Cardiac fibroblast (primary cell): ENCODE results near the gene XRCC5.

Experiments used
- DNase-seq, 2 donors: peaks; one replicate each; pipeline versions ENCODE4 v3.0.0 to v3.0.0-alpha.2; 2010; ENCODE audit warnings: low read depth in 2 of 2
- H3K4me3 ChIP-seq, 2 donors: replicated peaks in 1 of 2; 1 replicate in 1 of 2; 2 replicates in 1 of 2; pipeline ENCODE4 v1.5.1; 2011; ENCODE audit warnings: low read depth in 2 of 2, low read length in 2 of 2, mild to moderate bottlenecking in 2 of 2, moderate library complexity in 1 of 2
- TF ChIP-seq, protein P1 (sequence below): IDR thresholded peaks from one replicate; pipeline ENCODE4 v1.5.1; 2011; ENCODE audit warnings: low read depth, mild to moderate bottlenecking, low read length, inconsistent platforms

The XRCC5 gene

DNA sequence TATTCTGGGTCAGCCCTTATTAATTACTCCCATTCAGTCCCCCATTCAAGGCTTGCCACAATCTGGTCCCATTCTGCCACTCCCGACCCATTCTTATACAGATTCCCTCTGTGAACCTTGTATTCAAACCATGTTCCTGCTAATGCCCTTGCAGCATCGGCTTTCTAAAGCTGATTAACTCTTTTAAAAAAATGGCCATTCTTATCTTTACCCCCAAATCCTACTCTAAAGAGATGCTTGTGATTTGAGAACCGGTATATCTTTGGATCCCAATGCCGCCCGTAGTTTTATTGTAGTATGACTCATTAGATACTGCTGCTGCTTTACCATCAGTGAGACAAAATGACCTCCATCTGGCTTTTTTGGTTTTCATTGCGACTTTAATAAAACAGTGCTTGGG is 72.2 kb downstream of the XRCC5 start:
- TF ChIP-seq, protein P1, sequence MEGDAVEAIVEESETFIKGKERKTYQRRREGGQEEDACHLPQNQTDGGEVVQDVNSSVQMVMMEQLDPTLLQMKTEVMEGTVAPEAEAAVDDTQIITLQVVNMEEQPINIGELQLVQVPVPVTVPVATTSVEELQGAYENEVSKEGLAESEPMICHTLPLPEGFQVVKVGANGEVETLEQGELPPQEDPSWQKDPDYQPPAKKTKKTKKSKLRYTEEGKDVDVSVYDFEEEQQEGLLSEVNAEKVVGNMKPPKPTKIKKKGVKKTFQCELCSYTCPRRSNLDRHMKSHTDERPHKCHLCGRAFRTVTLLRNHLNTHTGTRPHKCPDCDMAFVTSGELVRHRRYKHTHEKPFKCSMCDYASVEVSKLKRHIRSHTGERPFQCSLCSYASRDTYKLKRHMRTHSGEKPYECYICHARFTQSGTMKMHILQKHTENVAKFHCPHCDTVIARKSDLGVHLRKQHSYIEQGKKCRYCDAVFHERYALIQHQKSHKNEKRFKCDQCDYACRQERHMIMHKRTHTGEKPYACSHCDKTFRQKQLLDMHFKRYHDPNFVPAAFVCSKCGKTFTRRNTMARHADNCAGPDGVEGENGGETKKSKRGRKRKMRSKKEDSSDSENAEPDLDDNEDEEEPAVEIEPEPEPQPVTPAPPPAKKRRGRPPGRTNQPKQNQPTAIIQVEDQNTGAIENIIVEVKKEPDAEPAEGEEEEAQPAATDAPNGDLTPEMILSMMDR = no peak
- no peak for DNase-seq

DNA sequence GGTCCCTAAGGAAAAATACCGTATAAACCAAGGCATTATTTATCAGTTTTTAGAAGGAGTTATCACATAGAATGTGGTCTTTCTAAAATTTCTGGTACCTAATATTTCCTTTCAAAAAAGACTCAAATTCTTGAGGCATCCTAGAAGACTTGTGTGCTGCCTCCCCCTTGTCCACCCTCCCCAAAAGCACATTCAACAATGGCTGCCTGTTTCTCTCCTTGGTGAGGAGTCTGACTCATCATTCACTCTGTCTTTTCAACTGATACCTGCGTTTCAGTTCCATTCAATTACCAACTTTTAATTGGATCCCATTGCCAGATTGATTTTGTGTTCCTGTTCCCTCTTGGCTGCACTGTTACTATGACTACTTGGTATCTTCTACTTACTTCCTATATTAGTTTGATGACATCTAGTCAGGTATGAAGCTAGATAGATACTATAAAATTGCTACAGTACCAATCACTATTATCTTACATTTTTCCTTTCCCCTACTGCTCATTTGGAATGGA is 72.9 kb downstream of the XRCC5 start:
- TF ChIP-seq, protein P1 = no peak
- DNase-seq = no peak
- no peak overlapping the region for H3K4me3 ChIP-seq

More for the DNA sequence above, 72.2 kb downstream of the XRCC5 start:
- H3K4me3 ChIP-seq = no peak overlapping the region

DNA sequence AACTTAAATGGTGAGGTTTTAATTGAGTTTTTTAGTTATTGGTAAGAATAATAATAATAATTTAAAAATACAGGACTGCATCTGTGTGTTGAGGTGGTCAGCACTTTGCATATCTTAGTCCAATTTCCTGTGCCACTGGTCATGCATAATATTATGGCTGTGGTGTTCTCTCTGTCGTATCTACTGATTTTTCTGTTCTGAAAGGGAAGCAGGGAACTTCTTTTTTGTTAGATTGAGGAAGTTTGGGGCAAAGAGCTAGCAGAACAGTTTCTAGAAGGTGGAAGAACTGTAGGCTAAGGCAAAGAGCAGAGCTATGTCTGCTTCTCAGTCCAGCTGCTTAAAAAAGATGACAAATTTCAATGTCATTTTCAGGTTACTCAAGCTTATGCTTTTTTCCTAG is 74.3 kb downstream of the XRCC5 start:
- H3K4me3 ChIP-seq = no peak overlapping the region
- TF ChIP-seq, protein P1 = no peak
- no peak for DNase-seq

DNA sequence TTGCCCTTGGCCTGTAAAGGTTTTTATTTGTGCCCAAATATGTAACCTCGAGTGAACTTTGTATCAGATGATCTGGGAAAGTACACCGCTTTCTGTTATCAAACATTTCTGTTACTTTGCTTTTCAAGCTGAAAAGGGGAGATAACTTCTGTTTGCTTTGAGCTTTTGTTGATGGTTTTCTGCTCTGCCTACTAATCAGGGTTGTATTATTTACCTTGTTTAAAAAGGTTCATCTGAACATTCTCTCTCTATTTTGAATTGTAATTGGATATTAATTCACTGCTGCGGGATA is 79.4 kb downstream of the XRCC5 start:
- DNase-seq = no peak
- H3K4me3 ChIP-seq = no peak overlapping the region
- TF ChIP-seq, protein P1 = no peak

DNA sequence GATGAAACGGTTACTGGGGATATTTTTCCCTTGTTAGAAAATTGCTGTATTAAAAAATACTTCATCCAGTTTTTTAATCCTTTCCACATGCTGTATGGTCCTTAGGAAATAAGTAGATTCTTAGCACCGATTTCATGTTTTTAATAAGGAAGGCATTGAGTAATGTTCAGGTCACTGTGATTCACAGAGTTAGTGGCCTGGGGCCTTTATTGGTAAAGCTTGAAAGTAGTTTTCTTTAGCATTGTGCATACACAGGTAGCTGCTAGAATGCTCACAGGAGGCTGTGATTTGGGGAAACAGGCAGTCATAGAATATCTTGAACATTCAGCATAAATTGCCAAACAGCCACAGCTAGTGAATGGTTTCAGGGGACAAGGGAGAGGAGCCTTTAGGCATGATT is 79.8 kb downstream of the XRCC5 start:
- DNase-seq = peak; percentile 14 to 38
- TF ChIP-seq, protein P1 = no peak
- H3K4me3 ChIP-seq = no peak overlapping the region

DNA sequence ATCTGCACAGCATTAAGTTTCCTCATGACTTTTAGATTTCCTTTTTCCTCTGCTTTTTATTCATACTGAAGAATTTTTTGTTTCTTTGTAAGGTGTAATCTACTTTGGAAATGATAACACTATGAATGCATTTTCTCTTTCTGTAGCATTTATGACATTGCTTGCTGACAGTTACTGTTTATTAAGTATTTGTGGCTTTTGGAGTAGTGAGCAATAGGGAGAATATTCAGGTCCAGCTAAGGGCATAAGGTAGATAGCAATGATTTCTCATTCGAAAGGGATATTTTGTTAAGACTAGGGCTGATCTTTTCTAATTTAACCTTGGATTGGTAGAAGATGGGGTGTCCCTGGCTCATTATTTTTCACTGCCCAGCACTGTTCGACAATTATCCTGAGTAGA is 80.3 kb downstream of the XRCC5 start:
- TF ChIP-seq, protein P1 = no peak
- H3K4me3 ChIP-seq = no peak overlapping the region
- DNase-seq = no peak

DNA sequence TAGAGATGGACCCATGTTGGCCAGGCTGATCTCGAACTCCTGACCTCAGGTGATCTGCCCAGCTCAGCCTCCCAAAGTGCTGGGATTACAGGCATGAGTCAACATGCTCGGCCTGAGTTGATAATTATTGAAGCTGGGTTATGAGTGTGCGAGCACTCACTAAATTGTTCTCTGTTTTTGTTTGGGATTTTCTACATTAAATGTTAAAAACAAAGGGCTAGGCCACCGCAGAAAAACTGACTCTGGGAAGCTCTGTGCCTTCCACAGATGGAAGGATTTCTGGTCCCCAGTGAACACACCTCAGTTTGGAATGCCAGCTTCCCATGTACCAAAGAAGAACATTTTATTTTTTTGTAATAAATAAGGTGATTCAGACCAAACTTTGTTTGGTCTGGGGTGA is 83.0 kb downstream of the XRCC5 start:
- H3K4me3 ChIP-seq = no peak overlapping the region
- TF ChIP-seq, protein P1 = no peak
- DNase-seq = no peak
